Esophagus squamous epithelium (tissue), 5 donors: Measurements from ENCODE around the gene SETDB2. TPM values are rescaled to one million over a fixed set of nuclear protein-coding genes. Genes with fewer than 3 reads are reported as not detected.

Source experiments
- DNase-seq: peaks from one replicate; lab custom pipeline; 2025; lab: John Stamatoyannopoulos, UW
- H3K27ac ChIP-seq, 4 donors: fragments of 200-600 bp; sonication (generic); one replicate each; pipeline ENCODE4 v1.5.1; 2016 to 2019; ENCODE audit warnings: mild to moderate bottlenecking in 1 of 4
- H3K27me3 ChIP-seq, 4 donors: fragments of 200-600 bp; sonication (generic); 1 replicate in 3 of 4; 2 replicates in 1 of 4; pipeline versions ENCODE4 v1.5.1 to v1.6.0; 2017 to 2021; ENCODE audit warnings: antibody characterized with exemption in 1 of 4
- H3K36me3 ChIP-seq, 3 donors: fragments of 200-600 bp; sonication (generic); one replicate each; pipeline ENCODE4 v1.5.1; 2016 to 2019
- H3K4me1 ChIP-seq, 3 donors: fragments of 200-600 bp; sonication (generic); one replicate each; pipeline ENCODE4 v1.5.1; 2017 to 2019
- H3K4me3 ChIP-seq, 4 donors: fragments of 200-600 bp; sonication (generic); 1 replicate in 3 of 4; 2 replicates in 1 of 4; pipeline ENCODE4 v1.5.1; 2016 to 2019; ENCODE audit warnings: mild to moderate bottlenecking in 2 of 4, moderate library complexity in 1 of 4
- H3K9me3 ChIP-seq, 3 donors: fragments of 200-600 bp; sonication (generic); one replicate each; pipeline ENCODE4 v1.5.1; 2016 to 2019
- CTCF ChIP-seq, 6 experiments: fragments of 450-650 bp in 4 of 6; fragments of 200-600 bp in 2 of 6; sonication (generic) in 2 of 6; IDR thresholded peaks; one replicate each; pipeline ENCODE4 v1.5.1; 2016 to 2019; ENCODE audit warnings: antibody characterized with exemption in 6 of 6, mild to moderate bottlenecking in 4 of 6, moderate library complexity in 4 of 6
- POLR2A ChIP-seq, 4 donors: fragments of 450-650 bp; IDR thresholded peaks; one replicate each; pipeline ENCODE4 v1.6.1; 2017; ENCODE audit warnings: antibody characterized with exemption in 4 of 4, mild to moderate bottlenecking in 4 of 4, moderate library complexity in 3 of 4
- WGBS, 2 donors: methylation state at CpG; one replicate each; pipeline ENCODE4 v1.1.5; 2018; 5-methylcytosine and 5-hydroxymethylcytosine counted together
- intact Hi-C: fragments of 100-400 bp; cut with DNase I; formaldehyde crosslinking; loops from one replicate; pipeline ENCODE4 v1.15.0; 2022
- total RNA-seq, 4 donors: library from RNA; depleted of rRNA; stranded (reverse); fragments of >200 nt; gene quantifications; one replicate each; pipeline ENCODE4 v1.1.0, GENCODE V29; 2016
- donor health status: DM: yes; HTN: yes; CAD: no.

SETDB2 gene
- total RNA-seq, 4 donors from 2014 or later, result 2.3 to 9.0 (median 4.8) TPM

DNA sequence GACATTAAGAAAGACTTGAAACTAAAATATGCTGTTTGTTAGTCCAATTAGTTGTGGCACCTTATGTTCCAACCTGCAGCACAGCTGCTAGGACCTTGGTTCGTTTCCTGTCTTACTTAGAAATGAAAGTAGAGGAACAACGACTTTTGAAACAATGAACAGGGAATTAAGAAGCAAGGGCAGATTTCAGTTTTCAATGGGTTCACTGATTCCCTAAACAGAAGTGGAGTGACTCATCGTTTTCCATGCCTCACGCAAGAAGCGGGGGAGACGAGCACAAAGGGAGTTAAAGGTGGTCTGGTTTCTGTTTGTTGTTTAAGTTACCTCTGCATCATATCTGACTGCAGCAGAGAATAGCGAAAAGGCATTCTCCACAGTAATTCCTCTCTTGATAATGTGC is 96.5 kb downstream of the SETDB2 start:
- 19 to 28% methylated on average over 7 of the region's 7 CpGs for WGBS, 2 donors
- Histone ChIP-seq H3K36me3 (peaks cover 0 to 69% (median 0%) of the 10 kb centered on the region in 3 donors), H3K4me3 (peak overlapping the region in 2 of 4 donors; percentile 0 to 53), H3K4me1 (peaks cover 0 to 19% (median 6%) of the 10 kb centered on the region in 3 donors), H3K27ac (peak overlapping the region in 3 of 4 donors; percentile 7 to 58 (median 45)), H3K9me3 (no peaks in the 10 kb centered on the region), H3K27me3 (no peaks in the 10 kb centered on the region)
- intact Hi-C loops, result no loop called here
- TF ChIP-seq CTCF (IDR thresholded peaks at IDR 0.05) (no peak), POLR2A (IDR thresholded peaks at IDR 0.05) (no peak)
- DNase-seq, result no peak

- TF ChIP-seq CTCF (IDR thresholded peaks at IDR 0.05) (no peak), POLR2A (IDR thresholded peaks at IDR 0.05) (no peak)
- 88 to 100% methylated on average over 3 of the region's 3 CpGs for WGBS, 2 donors
- intact Hi-C loops, result no loop called here
- Histone ChIP-seq H3K4me1 (peaks cover 0 to 19% (median 6%) of the 10 kb centered on the region in 3 donors), H3K4me3 (no peak overlapping the region), H3K9me3 (no peaks in the 10 kb centered on the region), H3K27me3 (no peaks in the 10 kb centered on the region), H3K36me3 (peaks cover 0 to 87% (median 0%) of the 10 kb centered on the region in 3 donors), H3K27ac (no peak overlapping the region)
- no peak for DNase-seq
Measured at GRCh38 chr13:49543656-49544055, 99.6 kb downstream of the SETDB2 start.

Other genes with a start within 250 kb of the SETDB2 start
- gene MLNR, start 223.9 kb upstream of the SETDB2 start, total RNA-seq, result under 1 TPM in 1 of 4 donors, not detected in 3; 0.19 TPM
- gene CDADC1, start 196.3 kb upstream of the SETDB2 start, total RNA-seq, result 1 to 10 TPM; 1.1 to 4.0 (median 2.8) TPM
- gene CAB39L, start 210 bp upstream of the SETDB2 start, total RNA-seq, result 10 to 100 TPM; 16.9 to 29.2 (median 21.2) TPM
- gene PHF11, start 51.7 kb downstream of the SETDB2 start, total RNA-seq, result 10 to 100 TPM; 12.9 to 31.3 (median 19.6) TPM
- gene RCBTB1, start 141.3 kb downstream of the SETDB2 start, total RNA-seq, result 10 to 100 TPM in 1 of 4 donors, 1 to 10 TPM in 3; 2.0 to 15.1 (median 5.7) TPM
- 1 to 10 TPM in 1 of 4 donors, under 1 TPM in 3; 0.22 to 1.9 (median 0.95) TPM for gene ARL11, start 184.2 kb downstream of the SETDB2 start, total RNA-seq
- gene EBPL, start 247.2 kb downstream of the SETDB2 start, total RNA-seq, result 100 to 1,000 TPM; 117 to 146 (median 127) TPM